Measurements from ENCODE around the gene THSD8.

THSD8 gene

DNA sequence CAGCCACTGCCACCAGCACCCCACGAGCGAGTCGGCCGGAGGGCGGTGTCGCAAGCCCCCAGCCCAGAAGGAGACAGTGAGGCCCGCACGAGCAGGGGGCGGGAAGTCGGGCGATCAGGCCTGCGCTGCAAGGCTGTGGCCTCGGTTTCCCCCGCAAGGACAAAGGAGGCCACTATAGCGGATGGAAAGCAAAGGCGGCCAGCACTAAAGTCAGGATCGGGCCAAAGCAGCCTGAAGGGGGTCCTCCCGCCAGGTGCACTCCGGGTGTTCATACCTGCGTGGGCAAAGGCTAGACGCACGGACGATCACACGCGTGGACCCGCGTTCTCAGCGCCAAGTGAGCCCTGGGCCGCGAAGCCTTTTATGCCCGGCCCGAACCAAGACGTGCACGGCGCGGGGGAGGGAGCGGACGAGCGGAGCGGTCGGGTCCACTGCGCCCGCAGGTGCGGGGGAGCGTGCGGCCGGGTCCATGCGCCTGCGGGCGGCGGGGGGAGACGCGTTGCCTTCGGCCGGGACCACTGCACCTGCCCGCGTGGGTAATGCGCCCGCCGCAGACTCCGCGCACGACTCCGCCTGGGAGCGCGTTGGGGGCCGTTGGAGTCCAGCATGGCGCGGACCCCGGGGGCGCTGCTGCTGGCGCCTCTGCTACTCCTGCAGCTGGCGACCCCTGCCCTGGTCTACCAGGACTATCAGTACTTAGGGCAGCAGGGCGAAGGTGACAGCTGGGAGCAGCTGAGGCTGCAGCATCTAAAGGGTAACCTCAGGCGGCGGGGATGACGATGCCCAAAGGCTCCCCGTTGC lies at the start of gene THSD8, which contains the start of gene PRDX2:
TSS of gene THSD8 (plus strand) at position 604 of the 801 bp plus-strand sequence. CDS start at position 607, 3 bp downstream.
TSS of gene PRDX2 (minus strand) at position 335 of the 801 bp plus-strand sequence. CDS start 539 bp downstream, outside the sequence.
- DNase-seq, result peak; percentile 84

DNA sequence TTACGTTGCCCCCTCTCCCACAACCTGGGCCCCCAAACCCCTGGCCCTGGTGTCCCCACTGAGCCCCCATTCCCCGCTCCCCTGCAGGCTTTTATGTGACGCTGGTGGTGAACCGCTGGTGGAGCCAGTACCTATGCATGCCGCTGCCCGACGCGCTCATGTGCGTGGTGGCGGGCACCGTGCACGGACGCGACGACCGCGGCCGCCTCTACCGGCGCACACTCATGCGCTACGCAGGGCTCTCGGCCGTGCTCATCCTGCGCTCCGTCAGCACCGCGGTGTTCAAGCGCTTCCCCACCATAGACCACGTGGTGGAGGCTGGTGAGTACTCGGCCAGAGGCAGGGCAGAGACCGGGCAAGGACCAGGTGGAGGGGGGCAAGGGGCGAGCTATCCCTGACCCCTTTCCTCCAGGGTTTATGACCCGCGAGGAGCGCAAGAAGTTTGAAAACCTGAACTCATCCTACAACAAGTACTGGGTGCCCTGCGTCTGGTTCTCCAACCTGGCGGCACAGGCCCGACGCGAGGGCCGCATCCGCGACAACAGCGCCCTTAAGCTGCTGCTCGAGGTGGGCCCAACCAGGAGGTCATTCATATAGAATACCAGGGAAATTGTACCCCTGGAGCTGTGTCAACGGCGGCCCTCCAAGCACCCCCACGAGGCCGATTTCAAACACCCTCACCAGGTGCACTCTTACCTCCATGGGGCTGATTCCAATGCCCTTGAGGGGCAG lies 47.2 kb upstream of the THSD8 start:
- DNase-seq, result no peak

- no peak for DNase-seq
Observed at GRCh38 chr19:12756150-12756883, 45.6 kb upstream of the THSD8 start.

- DNase-seq, result peak; percentile 83
Observed at GRCh38 chr19:12757544-12758274, 44.2 kb upstream of the THSD8 start.

GRCh38 chr19:12759686-12760085 lies 42.2 kb upstream of the THSD8 start:
- no peak for DNase-seq

DNA sequence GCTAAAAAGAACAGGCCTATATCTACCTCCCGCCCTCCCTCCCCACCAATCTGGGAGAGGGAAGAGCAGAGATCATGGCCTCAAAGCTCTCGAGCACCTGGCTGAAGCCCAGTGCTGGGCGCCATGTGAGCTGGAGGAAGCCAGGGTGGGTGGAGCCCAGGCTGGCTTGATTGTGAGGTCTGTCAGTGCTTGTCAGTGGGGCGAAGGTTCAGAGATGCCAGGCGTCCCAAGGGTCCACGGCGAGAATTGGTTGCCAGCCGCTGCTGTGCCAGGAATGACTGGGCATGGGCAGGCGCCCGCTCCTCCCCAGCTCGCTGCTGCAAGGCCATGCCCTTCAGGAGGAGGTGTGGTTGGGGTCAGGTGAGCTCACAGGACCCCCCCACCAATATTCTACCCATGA lies 38.8 kb upstream of the THSD8 start:
- DNase-seq, result no peak

DNA sequence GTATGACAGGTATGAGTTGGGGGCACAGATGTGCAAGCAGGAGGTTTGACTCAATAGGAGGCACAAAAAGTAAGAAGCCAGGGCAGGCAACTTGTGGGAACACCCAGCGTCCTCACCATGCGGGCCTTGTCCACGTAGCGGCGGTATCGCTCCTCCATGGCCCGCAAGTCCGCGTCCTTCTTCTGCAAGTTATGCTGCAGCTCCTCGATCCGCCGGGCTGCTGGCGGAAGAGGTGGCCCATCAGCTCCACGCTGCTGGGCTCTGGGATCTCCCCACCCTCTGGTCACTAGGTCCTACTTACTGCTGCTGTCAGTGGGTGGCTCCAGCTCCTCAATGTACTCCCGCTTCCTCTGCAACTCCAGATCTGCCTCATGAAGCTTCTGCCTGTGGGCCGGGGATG lies 37.2 kb upstream of the THSD8 start:
- no peak for DNase-seq

- DNase-seq, result peak; percentile 88
Observed at GRCh38 chr19:12766051-12766521, 35.8 kb upstream of the THSD8 start.

DNA sequence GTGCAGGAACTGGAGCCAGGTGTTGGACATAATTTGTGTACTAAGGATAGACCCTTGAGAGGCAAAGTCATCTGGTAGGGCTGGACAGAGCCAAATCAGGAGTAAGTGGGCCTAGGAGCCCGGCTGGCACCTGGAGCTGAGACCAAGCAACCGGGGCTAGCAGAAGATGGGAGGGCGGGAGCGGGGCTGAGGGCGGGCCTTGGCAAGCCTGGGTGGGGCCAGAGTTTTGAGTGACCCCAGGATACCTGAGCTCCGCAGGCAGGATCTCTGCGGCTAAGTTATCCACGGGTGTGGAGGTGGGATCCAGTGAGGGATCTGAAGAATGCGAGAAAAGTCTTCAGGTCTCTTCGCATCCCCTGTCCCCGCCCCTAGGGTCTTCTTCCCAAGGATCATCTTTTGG lies 34.7 kb upstream of the THSD8 start:
- no peak for DNase-seq

DNA sequence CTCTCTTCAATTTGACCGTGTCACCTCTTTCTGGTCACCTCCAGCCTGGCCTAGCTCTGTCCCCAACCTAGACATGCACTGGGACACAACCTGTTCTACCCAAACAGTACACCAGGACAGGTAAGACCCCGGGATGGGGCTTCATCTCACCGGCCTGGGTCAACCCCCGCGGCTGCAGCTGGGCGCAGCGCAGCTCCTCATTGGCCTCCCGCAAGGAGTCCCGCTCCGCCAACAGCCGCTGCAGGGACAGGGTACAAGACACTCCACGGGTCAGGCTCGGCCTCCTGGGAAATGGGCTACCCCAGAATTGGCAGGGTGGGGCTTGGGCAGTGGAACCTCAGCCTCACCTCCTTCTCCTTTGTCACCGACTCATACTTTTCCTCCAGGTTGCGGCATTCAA lies 34.2 kb upstream of the THSD8 start:
- DNase-seq, result no peak

DNA sequence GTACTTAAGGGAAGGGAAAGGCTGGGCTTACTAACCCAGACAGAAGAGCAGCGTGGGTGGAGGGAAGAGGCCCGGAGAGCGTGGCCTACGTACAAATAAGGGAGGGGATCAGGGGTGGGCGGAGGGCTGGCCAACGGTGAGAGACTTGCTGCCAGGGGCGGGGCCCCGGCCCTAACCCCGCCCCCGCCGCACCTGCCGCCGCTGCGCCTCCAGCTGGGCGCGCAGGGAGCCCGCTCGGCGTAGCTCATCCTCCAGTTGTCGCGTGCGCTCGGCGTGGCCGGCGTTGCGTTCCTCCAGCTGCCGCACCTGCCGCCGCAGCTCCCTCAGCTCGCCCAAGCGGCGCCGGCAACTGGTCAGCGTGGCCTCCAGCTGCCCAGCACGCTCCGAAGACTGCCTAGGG lies 32.2 kb upstream of the THSD8 start:
- peak; percentile 69 for DNase-seq

DNA sequence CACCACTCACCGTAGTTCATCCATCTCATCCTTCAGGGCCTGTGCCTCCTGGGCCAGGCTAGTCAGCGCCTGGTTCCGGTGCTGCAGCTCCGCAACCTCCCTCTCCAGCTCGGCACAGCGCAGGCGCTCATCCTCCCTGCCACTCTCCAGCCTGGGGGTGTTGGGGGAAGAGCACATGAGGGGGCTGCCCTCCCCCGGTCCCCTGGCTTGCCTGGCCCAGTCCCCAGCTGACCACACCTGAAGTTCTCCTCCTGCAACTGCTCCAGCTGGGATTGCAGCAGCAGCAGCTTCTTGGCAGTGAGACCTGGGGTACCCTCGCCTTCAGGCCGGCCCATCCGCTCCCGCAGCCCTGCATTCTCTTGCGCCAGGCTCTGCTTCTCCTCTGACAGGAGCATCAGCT lies 30.9 kb upstream of the THSD8 start:
- DNase-seq, result no peak

DNA sequence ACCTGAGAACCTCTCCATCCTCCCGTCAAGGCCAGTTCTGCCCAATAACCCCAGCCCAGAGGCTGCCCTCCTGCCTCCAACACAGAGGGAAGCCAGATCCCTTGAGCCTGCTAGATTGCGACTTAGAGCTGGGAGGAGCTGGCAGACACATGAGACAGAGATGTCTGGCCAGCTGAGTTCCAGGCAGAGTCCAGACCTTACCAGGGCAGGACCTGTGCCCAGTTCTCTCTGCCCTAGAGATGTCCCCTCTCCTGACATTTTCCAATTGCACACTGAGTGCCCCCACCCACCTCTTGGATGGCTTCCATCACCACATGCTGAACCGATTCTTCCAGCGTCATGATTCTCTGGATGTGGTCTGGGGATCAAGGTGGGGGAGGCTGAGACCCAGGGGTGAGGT lies 29.5 kb upstream of the THSD8 start:
- no peak for DNase-seq

DNA sequence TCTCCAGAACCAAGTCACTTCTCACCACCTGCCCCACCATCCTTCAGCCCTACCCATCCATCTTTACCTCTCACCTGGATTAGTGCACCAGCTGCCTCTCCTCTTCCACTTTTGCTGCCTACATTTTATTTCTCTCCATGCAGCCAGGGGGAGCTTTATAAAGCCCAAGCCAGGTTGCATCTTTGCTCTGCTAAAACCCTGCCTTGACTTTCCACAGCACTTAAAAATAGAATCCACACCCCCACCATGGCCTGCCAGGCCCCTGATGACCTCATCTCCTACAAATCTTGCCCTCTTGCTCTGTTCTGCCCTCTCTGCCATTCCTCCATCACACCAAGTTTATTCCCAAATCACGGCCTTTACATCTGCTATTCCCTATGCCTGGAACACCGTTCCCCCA lies 28.3 kb upstream of the THSD8 start:
- DNase-seq, result no peak

- no peak for DNase-seq
Observed at GRCh38 chr19:12774588-12775555, 27.0 kb upstream of the THSD8 start, which contains the start of gene HOOK2. TSS of gene HOOK2 (minus strand) at chr19:12775552. CDS start at chr19:12775449, 103 bp downstream.

DNA sequence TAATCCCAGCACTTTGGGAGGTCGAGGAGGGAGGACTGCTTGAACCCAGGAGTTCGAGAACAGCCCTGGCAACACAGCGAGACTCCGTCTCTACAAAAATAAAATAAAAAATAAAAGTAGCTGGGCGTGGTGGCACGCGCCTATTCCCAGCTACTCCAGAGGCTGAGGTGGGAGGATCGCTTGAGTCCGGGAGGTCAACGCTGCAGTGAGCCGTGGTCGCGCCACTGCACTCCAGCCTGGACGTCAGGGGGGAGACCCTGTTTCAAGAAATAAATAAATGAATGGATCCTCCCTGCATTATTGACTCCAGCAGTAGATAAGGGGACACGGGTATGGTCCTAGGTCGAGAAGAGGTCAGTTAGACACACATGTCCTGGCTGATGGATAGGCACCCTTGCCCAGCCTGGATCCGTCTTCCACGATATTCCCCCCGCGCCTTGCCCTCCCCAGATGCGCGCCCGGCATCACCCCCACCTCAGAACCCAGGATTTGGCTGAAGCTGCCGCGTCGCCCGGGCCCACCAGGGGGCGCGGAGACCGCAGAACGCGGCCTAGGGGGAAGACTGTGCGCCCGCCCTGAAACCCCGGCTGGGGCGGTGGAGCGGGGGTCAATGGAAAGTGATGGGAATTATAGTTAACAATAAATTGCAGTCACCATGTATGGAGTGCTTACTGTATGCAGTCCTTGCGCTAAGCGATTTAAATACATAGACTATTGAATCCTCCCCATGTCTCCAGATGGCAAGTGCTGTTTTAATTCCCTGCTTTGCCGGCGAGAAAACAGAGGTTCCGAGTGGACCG lies 24.5 kb upstream of the THSD8 start:
- peak; percentile 90 for DNase-seq

DNA sequence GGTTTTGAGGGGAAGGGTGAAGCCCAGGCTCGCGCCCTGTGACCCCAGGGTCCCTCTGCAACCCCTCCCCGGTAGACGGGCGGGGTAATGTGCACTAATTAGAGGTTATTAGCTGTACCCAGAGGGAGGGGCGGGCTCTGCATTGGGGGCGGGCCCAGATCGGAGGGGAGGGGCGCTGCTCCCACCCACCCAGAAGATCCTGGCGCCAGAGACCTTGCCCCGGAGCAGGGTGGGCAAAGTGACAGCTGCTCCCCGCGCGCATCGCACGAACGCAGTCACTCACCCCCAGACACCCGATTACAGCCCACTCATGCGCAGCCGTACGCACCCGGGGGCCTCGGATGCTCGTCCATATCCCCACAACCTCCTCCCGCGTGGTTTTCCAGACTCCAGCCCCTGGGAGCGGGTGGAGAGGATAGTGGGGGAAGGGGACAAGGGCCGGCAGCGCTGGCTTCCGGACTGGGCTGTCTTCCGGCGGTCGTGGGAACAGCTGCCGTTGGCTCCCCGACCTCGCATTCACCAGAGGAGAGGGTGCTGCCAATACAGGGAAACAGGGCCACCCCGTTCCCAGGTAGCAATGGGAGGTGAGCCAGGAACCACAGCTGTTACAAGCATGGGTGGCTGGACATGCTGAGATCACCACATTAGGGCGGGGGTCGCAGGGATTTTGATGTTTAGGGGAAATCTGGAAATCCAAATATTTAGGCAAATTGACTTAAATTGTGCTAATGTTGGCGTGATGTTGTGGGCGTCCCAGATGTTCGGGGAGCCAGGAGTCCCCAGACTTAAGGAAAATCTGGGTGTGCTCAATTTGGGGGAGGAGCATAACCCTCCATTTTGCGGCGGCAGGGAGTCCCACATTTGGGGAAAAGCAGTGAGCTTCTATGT lies 23.6 kb upstream of the THSD8 start:
- peak; percentile 90 for DNase-seq

DNA sequence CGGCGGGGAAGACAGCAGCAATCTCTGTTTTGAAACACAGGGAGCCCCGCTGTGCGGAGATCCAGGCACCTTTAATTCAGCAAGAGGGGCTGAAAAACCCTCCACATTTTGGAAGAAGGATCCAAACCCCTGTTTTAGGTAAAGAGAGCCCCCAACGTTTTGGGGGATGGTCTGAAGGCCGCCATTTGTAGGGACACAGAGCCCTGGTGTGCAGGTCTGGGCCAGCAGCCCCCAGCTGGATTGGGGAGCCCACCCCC lies 23.0 kb upstream of the THSD8 start:
- DNase-seq, result no peak

GRCh38 chr19:12779162-12779993 lies 22.5 kb upstream of the THSD8 start:
- peak; percentile 94 for DNase-seq
